ENCODE data around the gene VWA5B2.

VWA5B2 gene

DNA sequence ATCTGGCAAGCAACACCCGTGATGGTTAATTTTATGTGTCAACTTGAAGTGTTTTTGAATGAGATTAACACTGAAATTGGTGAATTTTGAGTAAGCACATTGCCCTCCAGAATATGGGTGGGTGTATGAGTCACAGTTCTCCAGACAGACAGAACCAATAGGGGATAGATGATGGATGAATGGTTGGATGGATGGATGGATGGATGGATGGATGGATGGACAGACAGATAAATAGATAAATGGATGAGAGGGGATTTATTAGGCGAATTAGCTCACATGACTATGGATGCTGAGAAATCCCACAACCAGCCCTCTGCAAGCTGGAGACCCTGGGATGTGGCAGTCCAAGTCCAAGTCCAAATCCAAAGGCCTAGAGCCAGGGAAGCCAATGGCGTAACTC, 5.4 kb upstream of the VWA5B2 start:
- DNase-seq (ENCODE audit: low read depth in 3 of 3): no peak

DNA sequence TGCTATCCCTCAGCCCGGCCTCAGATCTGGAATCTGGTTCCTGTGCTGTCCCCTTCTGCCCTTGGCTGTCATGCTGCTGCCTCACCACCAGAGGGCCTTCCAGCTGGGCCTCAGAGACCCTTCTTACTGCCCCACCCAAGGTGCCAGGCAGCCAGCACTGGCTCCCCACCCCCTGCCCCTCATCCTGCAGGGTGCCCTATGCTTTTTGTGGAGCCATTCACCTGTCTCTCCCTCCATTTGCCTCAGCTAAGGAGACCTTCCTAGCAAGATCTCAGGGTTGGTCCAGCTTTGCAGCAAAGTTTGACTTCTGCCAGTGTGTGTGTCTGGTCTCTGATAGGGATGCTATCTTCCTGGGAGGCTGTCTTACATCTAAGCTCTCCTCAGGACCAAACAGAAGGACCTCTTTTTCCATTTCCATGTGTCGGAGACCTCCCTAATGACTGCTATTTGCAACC, 1.9 kb upstream of the VWA5B2 start:
- peak in 2 of 3 experiments; percentile 22 to 41 for DNase-seq (ENCODE audit: low read depth in 3 of 3)

DNA sequence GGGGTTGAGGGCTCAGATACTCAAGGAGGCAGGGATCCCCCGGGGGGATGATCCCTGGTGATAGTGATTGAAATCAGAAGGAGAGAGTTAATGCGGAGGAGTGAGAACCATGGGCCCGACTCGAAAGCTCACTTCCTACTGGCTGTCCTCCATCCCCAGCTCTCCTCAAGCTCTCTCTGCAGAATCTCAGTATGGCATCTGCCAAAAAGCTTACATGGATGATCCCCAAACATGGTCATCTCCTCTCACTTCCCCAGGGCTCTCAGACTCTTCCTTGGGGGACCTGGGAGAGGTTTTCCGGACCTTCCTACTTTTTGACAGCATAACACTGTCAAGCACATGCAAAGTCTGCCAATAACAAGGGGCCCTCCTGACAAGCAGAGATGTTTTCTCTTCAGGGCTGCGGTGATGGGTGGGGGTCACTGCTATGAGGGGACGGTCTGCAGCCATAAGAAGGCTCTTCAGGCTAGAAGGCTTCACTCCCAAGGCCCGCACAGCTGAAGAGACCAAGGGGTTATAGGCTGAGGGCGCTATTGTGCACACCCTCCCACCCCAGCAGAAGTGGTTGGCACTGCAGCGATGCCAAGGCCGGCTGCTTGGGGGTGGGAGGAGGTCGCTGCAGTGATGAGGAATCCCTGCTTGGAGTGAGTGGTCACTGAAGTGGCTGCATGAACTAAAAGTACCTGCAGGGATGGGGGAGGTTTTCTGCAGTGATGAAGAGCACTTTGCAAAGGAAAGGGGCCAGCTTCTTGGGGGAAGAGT, 828 bp upstream of the VWA5B2 start:
- no peak for DNase-seq (ENCODE audit: low read depth in 3 of 3)

DNA sequence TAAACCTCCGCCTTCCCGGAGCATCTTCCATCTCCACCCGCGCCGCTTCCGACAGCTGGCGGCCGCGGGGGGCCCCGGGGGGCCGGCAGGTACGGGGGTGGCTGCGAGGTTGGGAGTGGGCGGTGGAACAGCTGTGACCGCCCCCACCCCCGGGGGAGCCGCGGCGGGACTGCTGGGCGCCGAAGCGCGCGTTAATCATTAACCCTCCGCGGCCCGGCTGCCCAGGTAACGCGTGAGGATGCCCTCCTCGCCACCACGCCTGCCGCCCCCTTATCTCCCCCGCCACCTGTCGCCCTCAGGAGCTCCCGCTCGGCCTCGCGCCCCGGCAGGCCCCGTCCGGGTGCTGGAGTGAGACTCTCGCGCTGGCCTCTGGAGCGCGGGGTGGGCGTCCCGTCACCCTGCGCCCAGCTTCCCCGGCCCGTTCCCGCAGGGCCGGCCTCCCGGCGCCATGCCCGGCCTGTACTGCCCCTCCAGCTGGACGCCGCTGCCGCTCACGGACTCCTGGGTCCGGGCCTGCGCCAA, 757 bp downstream of the VWA5B2 start:
- no peak for DNase-seq (ENCODE audit: low read depth in 3 of 3)

DNA sequence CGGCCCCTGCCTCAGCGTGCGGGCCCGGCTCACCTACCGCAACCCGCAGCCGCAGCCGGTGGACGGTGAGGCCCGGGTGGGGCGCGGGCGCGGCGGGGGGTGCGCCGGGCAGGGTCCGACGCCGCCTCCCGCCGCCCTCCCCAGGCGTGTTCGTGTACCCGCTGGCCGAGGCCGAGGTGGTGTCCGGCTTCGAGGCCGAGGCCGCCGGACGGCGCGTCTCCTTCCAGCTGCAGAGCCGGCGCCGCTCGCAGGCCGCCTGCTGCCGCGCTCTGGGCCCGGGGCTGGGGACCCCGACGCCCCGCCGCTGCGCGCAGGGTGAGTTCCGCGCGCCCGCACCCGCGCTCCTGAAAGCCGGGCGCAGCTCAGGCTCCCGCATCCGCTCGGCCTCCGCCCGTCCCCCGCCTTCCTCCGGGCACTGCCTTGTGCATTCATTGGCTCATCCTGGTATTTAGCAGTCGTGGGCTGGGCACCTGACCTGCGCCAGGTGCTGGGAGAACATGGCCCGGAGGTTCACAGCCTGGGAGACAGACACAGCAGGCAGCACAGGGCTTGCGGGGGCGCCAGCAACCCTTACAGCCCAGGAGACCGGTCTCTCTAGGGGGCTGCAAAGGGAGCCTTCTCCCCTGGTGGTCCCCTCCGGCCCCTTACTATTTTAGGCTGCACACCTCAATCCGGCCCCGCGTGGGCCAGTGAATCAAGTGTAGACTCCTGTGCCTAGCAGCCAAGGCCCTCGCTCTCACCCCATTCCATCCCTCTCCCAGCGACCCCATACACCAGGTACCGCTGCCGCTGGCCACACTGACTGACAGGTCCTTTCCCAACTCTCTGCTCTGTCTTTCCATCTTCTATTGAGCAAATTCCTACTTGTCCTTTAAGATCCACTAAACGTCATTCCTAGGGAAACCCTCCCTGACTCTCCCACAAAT, 1.5 kb downstream of the VWA5B2 start:
- DNase-seq (ENCODE audit: low read depth in 3 of 3): no peak

DNA sequence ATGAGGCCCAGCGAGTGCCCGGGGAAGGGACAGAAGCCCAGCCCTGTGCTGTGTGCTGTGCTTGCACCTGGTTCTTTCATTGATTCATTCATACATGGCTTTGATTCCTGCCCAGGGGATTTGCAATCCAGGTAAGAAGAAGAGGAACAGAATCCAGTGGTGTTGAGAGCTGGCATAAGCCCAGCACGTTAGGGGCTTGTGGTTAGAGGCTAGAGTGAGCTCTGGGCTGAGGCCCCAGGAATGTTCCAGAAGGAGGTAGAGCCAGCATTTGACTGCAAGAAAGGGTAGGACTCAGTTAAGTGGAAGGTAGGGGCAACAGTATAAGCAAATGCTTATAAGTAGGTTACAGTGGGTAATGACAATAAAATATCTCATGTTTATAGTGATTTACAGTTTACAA, 2.3 kb downstream of the VWA5B2 start:
- DNase-seq (ENCODE audit: low read depth in 3 of 3): no peak

DNA sequence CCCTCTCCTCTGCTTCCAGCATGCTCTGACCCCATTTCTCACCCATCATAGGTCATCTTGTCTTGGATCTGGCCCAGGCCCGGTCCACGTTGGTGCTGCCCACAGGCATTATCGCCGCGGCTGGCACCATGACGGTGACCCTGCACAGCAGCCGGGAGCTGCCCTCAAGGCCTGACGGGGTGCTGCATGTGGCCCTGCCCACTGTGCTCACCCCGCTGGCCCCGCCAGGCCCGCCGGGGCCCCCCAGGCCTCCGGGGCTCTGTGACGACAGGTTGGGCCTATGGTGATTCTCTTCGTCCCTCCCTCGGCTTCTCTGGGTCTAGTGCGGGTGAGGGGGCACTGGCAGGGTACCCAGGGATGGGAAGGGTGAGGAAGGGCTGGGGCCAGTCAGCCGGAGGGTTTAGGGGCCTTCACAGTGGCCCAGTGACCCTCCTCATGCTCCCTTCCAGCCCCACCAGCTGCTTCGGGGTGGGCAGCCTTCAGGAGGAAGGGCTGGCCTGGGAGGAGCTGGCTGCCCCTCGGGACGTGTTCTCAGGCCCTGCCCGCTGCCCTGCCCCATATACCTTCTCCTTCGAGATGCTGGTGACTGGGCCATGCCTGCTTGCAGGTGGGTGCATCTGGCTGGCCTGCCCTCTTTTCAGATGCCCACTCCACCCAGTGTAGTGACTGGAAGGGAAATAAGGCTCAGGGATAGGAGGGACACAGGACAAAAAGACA, 3.9 kb downstream of the VWA5B2 start:
- DNase-seq (ENCODE audit: low read depth in 3 of 3): no peak

DNA sequence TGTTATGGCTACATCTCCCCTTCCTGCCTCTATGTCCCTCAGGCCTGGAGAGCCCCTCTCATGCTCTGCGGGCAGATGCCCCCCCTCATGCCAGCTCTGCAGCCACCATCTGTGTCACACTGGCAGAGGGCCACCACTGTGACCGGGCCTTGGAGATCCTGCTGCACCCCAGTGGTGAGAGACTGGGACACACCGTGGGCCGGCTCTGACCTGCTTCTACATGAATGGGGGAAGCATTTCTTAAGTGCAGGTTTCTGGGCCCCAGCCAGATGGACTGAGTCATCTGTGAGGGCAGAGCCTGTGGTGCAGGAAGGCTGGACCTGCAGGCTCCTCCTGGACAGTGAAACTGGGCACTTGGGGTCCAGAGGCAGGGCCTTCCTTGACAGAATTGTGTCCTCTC, 4.8 kb downstream of the VWA5B2 start:
- DNase-seq (ENCODE audit: low read depth in 3 of 3): no peak

DNA sequence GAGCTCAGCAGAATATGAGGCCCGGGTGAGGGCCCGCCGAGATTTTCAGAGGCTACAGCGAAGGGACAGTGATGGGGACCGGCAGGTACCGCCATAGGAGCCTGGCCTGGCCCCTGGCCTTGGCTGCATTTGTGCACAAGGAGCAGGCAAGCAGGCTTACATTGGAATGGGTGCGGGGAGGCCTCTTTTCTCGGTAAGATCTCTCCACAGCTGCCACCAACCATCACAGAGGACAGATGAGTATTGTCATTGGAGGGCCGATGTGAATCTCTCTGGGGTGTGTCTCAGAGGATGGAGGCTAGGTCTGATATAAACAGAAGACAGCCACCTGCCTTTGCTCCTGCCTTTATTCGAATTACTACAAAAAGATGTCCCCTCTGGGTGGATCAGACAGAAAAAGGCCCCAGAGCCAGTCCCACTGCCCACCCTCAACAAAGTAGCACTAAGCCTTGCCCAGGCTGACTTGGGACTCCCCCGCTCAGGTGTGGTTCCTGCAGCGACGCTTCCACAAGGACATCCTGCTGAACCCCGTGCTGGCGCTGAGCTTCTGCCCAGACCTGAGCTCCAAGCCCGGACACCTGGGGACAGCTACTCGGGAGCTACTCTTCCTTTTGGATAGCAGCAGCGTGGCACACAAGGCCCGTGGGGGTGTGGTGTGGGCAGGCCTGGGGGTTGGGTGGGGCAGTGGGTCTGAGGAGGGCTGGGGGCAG, 5.4 kb downstream of the VWA5B2 start:
- no peak for DNase-seq (ENCODE audit: low read depth in 3 of 3)

DNA sequence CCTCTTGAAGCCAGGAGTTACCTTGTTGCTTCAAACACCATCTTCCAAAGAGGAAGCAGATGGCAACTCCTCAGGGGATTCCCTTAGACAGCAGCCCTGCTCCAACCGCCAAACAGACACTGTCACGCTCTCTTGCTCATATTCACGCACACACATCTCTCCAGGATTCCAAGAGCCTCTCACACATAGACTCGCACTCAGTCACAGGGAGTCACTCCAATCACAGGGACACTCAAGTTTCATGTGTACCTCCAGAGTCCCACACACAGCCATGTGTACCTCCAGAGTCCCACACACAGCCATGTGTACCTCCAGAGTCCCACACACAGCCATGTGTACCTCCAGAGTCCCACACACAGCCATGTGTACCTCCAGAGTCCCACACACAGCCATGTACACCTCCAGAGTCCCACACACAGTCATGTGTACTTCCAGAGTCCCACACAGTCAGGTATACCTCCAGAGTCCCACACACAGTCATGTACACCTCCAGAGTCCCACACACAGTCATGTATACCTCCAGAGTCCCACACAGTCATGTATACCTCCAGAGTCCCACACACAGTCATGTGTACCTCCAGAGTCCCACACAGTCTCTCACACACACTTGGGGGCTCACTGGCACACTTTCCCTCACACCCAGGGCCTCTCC, 6.1 kb downstream of the VWA5B2 start:
- no peak for DNase-seq (ENCODE audit: low read depth in 3 of 3)

DNA sequence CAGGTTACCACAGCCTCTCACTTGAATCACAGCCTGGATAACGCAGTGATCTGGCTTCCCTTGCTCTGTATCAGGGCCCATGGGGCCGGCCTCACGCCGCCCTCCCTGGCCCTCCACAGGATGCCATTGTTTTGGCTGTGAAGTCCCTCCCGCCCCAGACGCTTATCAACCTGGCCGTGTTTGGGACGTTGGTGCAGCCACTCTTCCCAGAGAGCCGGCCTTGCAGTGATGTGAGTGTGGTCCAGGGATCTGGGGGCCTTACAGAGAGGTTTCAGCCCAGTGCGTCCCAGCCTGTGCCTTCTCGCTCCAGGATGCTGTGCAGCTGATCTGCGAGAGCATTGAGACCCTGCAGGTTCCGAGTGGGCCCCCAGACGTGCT, 6.6 kb downstream of the VWA5B2 start:
- DNase-seq (ENCODE audit: low read depth in 3 of 3): no peak

DNA sequence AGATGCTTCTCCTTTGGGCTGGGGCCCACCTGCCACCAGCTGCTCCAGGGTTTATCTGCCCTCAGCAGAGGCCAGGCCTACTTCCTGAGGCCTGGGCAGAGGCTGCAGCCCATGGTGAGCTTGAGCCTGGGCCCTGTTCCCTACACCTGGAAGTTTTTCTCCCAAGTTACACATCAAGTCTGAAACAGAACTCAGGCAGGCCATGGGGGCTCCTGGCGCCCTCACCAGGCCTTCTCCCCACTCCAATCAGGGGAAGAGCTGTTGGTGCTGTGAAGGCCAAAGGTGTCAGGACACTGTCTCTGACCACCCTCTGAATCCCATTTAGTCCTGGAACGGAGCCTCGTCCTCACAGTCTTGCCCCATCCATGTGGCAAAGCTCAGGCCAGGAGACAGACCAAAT, 7.3 kb downstream of the VWA5B2 start:
- DNase-seq (ENCODE audit: low read depth in 3 of 3): no peak

DNA sequence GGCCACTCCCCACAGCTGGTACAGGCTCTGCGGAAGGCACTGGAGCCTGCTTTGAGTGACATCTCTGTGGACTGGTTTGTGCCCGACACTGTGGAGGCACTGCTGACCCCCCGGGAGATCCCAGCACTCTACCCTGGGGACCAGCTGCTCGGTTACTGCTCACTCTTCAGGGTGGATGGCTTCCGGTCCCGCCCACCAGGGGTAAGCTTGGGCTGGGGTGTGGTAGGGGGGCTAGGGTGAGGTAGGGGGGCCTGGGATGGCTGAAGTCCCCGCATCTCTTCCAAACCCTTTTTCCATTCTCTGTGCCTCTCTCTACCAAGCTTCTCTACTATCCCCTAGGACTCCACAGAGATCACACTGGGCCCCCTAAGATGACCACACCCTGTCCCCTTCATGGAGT, 7.8 kb downstream of the VWA5B2 start:
- no peak for DNase-seq (ENCODE audit: low read depth in 3 of 3)

DNA sequence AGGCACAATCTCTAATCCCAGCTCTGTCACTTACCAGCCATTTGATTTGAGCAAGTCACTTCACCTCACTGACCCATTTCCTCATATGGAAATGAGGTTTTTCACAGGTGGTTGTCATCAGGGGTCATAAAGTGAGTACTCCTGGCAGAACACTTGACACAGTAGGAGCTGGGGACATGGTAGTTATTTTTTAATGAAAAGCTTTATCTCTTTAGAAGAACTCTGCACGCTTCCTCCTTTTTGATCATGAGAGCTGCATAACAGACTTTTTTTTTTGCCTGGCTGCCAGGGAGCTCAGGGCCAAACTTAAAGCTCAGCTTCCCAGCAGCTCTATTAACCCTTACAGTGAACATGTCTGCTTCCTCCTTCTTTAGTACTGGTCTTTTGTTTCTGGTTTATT, 8.4 kb downstream of the VWA5B2 start:
- no peak for DNase-seq (ENCODE audit: low read depth in 3 of 3)

DNA sequence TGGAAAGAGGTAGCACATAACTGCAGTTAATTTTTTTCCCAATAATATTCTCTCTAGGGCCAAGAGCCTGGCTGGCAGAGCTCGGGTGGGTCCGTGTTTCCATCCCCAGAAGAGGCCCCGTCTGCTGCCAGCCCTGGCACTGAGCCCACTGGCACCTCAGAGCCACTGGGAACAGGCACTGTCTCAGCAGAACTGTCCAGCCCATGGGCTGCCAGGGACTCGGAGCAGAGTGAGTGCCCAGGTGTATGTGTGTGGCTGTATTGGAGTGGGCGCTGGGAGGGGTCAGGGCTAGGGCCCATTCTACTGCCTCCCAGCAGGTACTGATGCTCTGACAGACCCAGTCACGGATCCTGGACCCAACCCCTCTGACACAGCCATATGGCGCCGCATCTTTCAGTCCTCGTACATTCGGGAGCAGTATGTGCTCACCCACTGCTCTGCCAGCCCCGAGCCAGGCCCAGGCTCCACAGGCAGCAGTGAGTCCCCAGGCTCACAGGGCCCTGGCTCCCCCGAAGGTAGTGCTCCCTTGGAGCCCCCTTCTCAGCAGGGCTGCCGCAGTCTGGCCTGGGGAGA, 8.9 kb downstream of the VWA5B2 start:
- no peak for DNase-seq (ENCODE audit: low read depth in 3 of 3)

DNA sequence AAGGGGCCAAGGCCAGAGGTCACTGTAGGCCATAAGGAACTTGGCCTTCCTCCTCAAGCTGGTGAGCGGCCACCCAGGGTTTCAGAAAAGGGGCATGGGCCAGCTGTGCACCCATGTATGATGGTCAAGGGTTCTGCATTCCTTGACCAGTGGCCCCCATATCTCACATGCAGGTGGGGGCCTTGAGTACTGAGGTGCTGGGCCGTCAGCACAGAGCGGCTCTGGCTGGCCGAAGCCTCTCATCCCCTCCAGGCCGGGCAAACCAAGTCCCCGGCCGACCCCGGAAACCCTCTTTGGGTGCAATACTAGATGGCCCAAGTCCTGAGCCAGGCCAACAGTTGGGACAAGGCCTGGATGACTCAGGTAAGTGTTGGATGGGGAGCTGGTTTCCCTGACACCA, 9.8 kb downstream of the VWA5B2 start:
- DNase-seq (ENCODE audit: low read depth in 3 of 3): no peak

DNA sequence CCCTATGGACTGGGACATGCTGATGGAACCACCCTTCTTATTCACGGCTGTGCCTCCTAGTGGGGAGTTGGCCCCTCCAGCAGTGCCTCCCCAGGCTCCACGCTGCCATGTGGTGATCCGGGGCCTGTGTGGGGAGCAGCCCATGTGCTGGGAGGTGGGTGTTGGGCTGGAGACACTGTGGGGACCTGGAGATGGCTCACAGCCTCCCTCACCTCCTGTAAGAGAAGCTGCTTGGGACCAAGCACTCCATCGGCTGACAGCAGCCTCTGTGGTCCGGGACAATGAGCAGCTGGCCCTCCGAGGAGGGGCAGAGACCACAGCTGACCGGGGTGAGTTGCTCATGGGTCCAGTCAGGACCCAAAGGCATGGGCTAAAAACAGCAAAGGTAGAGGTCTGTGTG, 10.3 kb downstream of the VWA5B2 start:
- DNase-seq (ENCODE audit: low read depth in 3 of 3): no peak

DNA sequence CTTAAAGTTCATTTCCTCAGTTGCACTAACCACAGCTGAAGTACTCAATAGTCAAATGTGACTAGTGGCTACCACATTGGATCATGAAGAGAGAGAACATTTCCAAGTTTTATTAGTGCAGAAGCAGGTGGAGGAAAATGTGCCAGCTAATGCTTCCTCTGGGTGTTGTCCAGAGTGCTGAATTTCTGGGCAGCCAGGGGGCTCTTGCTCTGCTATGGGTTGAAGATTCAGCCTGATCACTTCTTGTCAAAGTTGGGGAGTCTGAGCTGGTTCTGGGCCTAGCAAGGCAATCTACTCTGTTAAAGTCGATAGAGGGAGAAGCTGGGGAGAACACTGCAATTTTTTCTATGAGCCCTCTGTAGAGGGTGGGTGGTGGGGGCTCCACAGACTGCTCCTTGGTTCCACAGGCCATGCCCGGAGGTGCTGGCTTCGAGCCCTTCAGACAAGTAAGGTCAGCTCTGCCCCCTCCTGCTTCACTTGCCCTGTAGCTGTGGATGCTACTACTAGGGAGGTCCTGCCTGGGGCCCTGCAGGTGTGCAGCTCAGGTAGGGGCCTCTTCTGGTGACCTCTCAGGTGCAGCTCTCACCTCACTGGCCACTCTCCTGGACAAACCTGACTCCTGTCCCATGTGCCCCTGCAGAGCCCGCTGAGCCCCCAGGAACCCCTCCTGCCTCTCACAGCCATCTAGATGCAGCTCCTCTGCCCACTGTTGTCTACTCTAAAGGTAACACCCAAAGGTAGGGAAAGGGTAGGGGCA, 11.2 kb downstream of the VWA5B2 start:
- DNase-seq (ENCODE audit: low read depth in 3 of 3): no peak

DNA sequence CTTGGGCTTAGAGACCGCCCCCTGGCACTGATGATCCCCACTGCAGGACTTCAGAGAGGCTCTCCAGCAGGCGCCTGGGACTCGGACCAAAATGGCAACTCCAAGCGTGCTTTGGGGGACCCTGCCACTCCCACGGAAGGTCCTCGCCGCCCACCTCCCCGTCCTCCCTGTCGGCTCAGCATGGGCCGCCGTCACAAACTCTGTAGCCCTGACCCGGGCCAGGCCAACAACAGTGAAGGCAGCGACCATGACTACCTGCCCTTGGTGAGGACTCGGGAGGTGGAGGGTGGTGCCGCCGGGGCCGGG, 11.7 kb downstream of the VWA5B2 start:
- no peak for DNase-seq (ENCODE audit: low read depth in 3 of 3)

Measured in stimulated activated CD4-positive, alpha-beta T cell treated with anti-CD3 and anti-CD28 coated beads, TNF-alpha, amount 100 ng/mL, for 4 hours (primary cell).